HG03354 (cell line): ENCODE measurements around the gene SUFU.

ENCODE experiments used
- ATAC-seq: cut with Tn5 transposase; IDR thresholded peaks from one replicate; pipeline ENCODE4 v1.9.1; 2021; ENCODE audit warnings: mild to moderate bottlenecking; ENCODE audit not compliant: unreplicated experiment, poor library complexity, severe bottlenecking

SUFU gene

DNA sequence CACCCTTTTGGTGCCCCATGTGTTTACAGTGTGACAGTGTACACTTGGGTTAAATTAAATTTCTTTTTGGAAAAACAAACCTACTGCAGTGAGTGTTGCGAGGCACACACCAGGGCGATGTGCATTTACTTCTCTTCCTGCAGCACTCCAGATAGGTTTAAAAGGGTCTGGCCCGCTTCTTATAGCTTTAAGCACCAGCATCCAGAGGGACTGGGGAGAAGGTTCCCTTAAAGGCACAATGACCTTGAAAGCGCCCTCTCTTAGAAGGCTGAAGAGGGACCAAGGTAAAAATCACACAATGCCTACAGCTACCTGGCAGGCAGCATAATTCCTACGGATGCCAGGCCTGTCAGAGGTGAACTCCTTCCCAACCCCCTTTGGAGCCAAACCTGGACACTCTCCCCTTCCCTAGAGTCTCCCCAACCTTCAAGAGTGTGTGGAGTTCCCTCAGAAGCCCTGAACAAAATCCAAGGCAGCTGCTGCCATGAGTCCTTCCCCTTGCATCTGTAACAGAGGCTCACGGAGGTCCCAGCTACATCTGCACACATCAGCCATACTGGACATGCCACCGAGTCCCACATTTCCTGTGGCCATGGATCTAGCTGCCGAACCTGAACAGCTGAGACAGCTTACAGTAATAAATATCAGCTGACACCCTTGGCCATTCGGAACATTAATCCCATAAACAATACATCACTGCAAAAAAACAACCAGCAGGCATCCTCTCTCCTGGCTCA is 173.7 kb downstream of the SUFU start:
- no peak for ATAC-seq

DNA sequence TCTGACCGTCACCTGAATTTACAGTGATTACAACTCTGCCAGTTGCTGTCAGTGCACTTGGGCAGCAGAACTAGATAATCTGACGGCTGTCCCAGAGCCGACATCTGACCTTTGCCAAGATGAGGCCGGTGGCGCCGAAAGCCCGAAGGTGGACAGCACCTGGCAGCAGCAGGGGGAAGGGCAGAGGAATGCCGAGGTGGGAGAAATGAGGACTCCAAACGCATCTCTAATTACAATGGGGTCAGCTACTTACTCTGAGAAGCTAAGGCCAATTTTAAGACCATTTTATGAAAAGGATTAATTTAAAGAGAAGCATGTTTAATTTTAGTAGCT is 174.3 kb downstream of the SUFU start:
- no peak for ATAC-seq

DNA sequence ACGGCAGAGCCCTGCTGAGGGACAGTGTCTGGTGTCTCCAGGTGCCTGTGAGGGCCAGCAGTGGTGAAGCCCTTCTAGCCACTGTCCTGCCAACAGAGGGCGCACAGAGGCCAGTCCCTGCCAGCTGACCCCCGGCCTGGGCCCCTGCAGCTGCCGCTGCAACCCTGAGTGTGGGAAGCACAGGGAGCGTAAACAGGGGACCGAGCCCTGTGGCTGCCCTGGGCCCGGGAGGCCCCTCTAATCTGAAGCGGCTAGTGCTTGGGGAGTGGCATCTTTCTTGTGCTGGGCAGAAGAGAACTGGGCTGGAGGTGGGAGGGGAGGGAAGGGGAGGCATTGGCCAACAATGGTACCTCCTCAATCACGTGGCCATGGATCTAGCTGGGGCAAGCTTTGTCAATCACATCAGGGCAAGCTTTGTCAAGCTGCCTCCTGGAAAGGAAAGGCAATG is 175.1 kb downstream of the SUFU start:
- no peak for ATAC-seq

DNA sequence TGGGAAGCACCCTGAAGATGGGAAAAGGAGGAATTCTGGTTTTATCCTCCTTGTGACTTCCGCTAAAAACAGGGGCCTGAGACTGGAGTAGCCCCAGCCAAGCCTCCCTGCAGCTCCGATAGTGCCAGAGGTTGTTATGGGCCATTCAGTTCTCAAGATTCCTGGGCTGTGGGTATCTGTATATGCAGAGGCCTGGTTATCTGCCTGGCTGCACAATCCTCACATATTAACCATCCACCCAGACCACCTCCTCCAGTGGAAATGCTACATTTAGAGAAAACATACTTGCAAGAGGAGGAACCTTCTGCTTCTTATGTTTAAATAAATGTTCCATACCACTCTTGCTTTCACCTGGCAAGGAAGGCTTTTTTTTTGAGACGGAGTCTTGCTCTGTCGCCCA is 175.8 kb downstream of the SUFU start:
- no peak for ATAC-seq

DNA sequence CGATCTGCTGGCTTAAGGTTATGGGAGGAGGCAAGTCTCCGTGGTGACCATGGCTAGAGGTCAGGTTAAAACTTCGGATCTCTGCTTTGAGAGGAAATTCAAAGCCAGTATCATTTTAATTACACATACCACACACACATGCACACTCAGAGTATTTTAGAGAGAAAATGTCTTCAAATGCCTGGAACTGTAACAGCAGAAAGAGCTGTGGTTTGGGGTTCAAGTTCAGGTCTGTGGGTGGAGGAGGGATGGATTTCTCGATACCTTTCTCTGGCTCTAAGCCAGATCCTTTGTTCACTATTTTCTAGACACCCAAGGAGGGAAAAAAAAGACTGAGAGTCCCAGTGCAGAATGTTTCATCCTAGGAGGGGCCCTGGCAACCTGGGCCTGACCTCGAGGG is 177.9 kb downstream of the SUFU start:
- ATAC-seq, result no peak

DNA sequence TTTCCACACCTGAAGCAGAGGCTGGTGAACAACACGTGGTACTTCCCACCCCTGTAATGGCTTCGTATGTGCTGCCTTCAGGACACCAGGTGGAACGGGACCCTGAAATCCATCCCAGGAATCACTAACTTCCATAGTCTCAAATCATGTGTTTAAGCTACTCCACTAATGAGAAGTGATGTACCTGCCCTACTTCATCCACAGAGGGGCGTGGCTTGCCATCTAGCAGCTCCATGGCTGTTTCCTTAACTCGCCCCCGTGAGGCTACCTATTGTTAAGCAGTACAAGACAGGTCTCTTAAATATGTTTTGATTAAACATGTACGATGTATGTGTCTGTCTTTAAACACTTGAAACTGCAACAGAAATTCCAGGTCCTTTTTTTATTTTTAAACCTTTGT is 178.6 kb downstream of the SUFU start:
- no peak for ATAC-seq

DNA sequence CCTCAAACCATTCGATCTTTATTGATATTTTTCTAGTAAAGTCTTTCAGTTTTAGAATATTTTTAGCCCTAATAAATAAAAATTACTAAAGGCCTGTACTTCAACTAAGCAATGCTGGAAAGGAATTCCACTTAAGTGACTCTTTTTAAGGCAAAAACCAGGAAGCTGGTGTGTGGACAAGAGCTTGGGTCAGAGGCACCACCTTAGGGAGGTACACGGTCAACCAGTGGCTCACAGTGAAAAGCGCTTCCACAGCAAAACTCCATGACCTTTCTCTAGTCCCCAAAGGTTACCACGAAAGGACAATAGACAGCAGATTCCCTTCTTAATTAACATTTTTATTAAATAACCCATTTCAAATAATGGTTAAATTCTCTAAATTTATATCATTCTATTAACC is 179.2 kb downstream of the SUFU start:
- no peak for ATAC-seq
